Transverse colon (tissue), 4 donors: ENCODE results near the gene TRHDE.

ENCODE experiments used
- CTCF ChIP-seq, 5 experiments: fragments of 200-600 bp in 3 of 5; fragments of 450-650 bp in 2 of 5; sonication (generic) in 3 of 5; IDR thresholded peaks; 1 replicate in 2 of 5; 2 replicates in 3 of 5; pipeline ENCODE4 v1.5.1; 2016 to 2017; ENCODE audit warnings: antibody characterized with exemption in 5 of 5, inconsistent platforms in 3 of 5, mild to moderate bottlenecking in 2 of 5, moderate library complexity in 1 of 5
- POLR2AphosphoS5 ChIP-seq, 3 donors: sonication (generic); formaldehyde crosslinking; IDR thresholded peaks; one replicate each; pipeline ENCODE4 v1.6.1; 2016; ENCODE audit warnings: antibody characterized with exemption in 3 of 3

- TF ChIP-seq CTCF (IDR thresholded peaks at IDR 0.05), result no peak
- TF ChIP-seq POLR2AphosphoS5 (IDR thresholded peaks at IDR 0.05), result no peak
These were observed 58.6 kb downstream of the TRHDE start for GRCh38 chr12:72330784-72331183.
